GM19035 (cell line): ENCODE measurements around the gene PECR.

ENCODE experiments used
- ATAC-seq: cut with Tn5 transposase; IDR thresholded peaks from one replicate; pipeline ENCODE4 v1.9.1; 2021; ENCODE audit not compliant: unreplicated experiment

The PECR gene

GRCh38 chr2:216081487-216082116 is at the start of gene PECR, which contains the start of gene TMEM169:
Gene PECR, minus strand, starts transcription at chr2:216081809. Its CDS starts 68 bp downstream, at chr2:216081741.
Gene TMEM169, plus strand, starts transcription at chr2:216081919. Its CDS starts 14,045 bp downstream, at chr2:216095964.
- ATAC-seq: peak; percentile 97

DNA sequence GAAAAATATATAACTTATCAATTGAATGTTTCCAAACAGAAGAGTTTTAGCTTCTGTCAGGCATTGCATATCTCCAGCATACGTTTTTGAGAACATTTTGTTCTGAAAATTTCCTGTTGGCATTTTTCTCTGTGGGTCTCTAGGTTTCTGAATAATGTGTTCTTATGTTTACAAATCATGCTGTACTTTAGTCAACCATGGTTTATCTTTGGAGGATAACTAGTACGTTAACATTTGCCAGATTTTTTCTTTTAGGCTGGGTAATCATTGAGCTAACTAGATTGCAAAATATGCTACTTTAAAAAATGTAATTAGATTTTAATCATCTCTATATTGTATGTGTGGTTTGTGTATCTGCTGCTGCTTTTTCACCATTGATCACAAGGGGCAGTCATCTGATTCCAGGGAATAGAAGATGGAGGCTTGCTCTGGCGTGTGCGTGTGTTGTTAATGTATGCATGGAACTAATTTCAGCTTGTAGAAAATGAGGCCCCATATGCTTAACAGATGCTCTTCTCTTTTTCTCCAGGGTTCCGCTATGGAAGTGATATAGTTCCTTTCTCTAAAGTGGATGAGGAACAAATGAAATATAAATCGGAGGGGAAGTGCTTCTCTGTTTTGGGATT is 48.9 kb upstream of the PECR start:
- ATAC-seq: no peak

DNA sequence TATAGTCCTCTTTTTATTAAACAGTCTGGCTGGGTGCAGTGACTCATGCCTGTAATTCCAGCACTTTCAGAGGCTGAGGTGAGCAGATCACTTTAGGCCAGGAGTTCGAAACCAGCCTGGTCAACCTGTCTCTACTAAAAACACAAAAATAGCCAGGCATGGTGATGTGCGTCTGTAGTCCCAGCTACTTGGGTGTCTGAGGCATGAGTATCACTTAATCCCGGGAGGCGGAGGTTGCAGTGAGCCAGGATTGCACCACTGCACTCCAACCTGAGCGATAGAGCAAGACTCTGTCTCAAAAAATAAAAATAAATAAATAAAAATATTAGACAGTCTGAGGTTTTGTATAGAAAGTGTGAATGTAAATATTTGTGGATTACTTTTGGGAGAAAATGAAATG is 45.3 kb upstream of the PECR start:
- no peak for ATAC-seq

DNA sequence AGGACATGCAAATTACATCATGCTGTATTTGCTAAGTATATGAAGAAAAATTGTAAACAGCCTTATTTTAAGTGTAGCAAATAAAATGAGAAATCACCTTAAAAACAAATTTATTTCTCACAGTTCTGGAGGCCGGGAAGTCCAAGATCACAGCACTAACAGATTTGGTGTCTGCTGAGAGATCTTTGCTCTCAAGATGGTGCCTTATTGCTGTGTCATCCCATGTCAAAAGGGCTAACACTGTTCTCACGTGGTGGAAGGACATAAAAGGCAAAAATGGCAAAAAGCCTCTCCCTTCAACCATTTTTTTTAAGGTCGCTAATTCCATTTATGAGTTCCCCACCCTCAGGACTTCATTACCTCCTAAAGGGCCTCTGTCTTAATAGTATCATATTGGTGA is 39.6 kb upstream of the PECR start:
- no peak for ATAC-seq

DNA sequence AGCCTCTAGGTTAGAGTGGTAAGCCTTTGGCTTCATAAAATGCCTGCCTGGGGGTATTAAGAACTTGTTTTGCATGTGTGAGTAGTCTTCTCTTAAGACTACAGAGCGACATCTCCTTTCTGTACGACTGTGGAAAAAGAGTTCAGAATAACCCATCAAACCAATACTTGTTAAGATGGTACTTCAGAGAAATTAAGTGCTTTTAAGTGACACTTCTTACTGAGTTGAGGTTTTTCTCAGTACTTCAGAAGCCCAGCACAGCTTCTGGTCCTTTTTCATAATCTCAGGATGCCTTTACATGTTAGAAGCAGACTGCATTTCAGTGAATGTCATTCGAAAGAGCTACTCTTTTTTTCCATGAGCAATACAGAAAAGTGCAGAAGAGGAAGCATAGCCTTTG is 38.4 kb upstream of the PECR start:
- no peak for ATAC-seq

- no peak for ATAC-seq
Measured at GRCh38 chr2:216119146-216119545, 37.5 kb upstream of the PECR start.

DNA sequence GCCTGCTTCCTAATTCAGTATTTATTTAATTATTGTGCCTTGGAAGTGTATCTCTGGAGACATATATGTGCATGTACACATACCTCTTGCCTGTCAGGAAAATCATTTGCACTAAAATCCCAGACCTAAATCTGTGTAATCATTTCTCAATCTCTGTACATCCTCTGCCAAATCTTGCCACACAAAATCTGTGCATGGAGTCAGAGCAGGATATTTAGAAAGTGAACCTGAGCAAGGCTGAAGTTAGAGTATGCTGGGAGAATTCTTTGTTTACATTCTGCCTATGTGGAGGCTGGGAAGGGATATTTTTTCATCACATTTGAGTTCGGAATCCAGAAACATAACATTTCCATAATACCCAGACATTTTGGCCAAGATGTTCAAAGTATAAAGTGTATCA is 36.9 kb upstream of the PECR start:
- ATAC-seq: no peak

DNA sequence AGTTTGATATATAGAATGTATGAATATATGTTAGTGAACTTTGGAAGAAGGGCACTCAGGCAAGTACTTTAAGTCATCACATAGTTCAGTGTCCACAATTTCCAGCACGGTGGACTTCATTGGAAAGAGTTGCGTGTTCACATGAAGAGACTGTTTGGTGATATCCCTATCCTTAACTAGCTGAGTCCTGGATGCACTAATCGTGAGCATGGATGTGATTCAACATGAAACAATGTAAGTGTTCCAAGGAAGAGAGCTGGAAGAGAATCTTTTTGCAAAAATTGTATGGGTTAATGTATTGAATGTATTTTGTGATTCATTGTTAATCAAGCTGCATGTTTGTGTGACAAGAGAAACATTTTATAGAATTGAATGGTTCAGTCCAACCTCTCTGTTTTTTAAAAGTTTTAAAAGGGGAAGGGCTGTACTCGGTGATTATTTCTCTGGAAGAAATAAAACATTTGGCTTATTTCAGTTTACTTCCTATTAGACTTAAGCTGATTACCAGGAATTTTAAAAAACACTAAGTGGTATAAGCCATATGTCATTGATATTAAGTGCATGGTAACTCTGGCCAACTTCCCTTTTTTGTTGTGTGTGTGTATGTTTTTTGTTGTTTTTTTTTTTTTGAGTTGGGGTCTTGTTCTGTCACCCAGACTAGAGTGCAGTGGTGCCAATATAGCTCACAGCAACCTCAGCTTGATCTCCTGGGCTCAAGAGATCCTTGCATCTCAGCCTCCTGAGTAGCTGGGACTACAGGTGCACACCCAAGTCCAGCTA is 36.1 kb upstream of the PECR start:
- no peak for ATAC-seq

DNA sequence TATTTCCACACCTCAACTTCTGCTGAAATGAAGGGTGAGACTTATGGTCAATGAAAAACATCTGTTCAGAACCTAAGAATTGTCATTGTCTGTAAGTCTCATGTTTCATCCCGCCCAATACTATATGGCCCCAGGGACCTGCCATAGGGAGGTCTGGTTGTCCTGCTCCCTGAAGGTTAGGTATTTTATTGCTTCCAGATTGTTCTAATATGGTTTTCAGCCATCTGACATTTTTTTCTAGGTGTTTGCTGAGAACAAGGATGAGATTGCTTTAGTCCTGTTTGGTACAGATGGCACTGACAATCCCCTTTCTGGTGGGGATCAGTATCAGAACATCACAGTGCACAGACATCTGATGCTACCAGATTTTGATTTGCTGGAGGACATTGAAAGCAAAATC is 34.8 kb upstream of the PECR start:
- ATAC-seq: no peak

GRCh38 chr2:216114714-216115531 is 33.3 kb upstream of the PECR start:
- peak; percentile 56 for ATAC-seq

DNA sequence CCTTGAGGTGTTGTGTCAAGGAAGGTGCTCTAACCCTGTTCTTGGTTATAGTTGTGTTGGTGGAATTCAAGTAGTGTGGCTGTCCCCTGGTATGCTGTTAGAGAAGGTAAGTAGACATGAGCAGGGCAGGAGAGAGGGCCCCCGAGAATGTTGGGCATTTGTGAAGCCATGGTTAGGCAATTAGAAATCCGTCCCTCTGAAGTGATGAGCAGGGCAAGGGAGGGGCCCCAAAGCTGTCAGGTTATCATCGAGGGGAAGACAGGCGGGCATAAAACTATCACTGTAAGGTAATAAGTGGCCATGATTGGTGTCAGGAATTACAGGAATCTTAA is 32.7 kb upstream of the PECR start:
- peak; percentile 14 for ATAC-seq

- peak; percentile 47 for ATAC-seq
Measured at GRCh38 chr2:216113572-216113971, 32.0 kb upstream of the PECR start.

DNA sequence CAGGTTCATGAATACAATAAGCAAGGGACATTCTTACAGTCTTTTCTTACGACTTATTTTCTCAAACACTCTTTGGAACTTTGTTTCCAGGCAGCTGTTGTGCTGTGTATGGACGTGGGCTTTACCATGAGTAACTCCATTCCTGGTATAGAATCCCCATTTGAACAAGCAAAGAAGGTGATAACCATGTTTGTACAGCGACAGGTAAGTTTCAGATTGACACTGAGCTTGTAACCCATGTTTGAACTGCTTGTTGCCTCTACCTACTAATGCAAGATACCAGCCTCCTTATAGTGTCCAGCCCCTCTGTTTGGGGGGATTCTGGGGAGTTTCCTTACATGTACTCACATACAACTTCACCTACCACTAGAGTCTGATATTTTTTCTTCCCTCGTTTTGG is 31.3 kb upstream of the PECR start:
- no peak for ATAC-seq

DNA sequence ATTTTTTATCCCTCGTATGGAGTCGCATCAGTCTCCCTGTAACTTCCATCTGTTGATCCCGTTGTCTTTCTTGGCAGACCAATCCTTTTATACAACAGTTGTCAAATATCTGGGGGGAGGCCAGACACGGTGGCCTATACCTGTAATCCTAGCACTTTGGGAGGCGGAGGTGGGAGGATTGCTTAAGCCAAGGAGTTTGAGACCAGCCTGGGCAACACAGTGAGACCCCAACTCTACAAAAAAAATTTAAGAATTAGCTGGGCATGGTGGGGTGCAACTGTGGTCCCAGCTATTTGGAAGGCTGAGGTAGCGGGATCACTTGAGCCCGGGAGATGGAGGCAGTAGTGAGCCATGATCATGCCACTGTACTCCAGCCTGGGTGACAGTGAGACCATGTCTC is 29.5 kb upstream of the PECR start:
- ATAC-seq: no peak

GRCh38 chr2:216110620-216111019 is 29.0 kb upstream of the PECR start:
- no peak for ATAC-seq

DNA sequence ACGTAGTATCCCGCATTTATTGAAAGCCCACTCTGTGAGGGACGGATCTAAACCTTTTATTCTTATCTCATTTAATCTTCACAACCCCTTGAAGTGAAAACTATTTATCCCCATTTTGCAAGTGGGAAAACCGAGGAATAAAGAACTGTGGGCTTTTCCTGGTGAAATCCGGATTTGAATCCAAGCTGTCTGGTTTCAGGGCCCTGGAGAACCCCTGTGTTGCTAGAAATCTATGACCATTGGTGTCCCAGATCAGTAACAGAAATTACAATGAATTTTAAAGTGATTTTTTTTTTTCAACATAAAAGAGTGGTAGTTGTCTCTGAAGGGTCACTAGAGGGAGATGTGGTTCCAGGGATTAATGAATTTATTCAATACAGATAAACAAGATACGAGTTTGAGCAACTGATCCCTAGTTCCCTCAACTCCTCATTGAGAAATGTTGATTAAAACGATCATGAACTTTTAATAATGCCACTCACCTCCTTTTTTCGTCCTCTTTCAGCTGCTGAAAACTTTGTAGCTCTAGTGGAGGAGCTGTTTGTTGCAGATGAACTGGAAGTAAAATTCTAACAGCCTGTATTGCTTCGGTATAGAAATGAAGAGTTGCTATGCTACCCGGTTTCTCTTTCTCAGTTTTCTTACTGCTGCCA is 28.5 kb upstream of the PECR start:
- no peak for ATAC-seq

DNA sequence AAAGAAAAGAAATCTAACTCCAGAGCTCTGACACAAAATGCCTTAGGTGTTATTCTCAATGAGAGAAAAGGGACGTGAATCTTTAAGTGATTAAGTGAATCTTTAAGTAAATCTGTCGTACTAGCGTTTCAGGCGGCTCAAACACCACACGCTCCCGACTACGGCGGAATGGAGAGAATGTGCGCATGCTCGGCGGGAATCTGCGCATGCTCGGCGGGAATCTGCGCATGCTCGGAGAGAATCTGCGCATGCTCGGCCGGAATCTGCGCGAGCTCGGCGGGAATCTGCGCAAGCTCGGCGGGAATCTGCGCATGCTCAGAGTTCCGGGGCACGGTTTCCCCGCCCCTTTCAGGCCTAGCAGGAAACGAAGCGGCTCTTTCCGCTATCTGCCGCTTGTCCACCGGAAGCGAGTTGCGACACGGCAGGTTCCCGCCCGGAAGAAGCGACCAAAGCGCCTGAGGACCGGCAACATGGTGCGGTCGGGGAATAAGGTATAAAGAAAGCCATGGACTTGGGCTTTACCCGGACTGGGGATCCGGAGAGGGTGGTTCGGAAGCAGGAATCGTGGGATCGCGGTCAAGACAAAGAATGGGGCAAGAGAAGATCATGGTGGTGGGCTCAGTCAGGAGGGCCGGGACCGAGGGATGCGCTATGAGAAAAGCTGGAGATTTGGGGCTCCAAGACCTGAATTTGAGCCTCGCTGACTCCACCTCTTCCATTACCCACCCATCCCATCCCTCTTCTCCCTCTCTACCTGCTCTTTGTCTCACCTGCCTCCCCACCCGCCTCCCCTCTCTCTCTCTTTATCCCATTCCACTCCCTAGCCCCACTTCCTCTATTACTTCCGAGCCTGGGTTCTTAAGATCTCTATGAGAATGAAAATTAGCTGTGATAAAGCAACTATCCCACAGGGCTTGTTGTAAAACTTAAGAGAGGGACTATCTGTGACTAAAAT is 27.6 kb upstream of the PECR start, which contains the start of gene XRCC5:
Gene XRCC5, plus strand, starts transcription at position 382 of the 955 bp plus-strand sequence. Its CDS starts 89 bp downstream, at position 471.
- ATAC-seq: peak; percentile 67

GRCh38 chr2:216108310-216108966 is 26.8 kb upstream of the PECR start:
- no peak for ATAC-seq

- no peak for ATAC-seq
Measured at GRCh38 chr2:216107760-216108159, 26.2 kb upstream of the PECR start.
